SK-N-MC (cell line): Measurements from ENCODE around the gene SYNE1.

Source experiments
- EZH2 ChIP-seq: fragments of 200-600 bp; sonication (generic); IDR thresholded peaks from one replicate; pipeline ENCODE4 v1.6.1; 2017; ENCODE audit warnings: antibody characterized with exemption
- POLR2AphosphoS5 ChIP-seq: IDR thresholded peaks from 2 replicates; pipeline ENCODE4 v1.6.1; 2012; ENCODE audit warnings: mild to moderate bottlenecking, low read depth, low read length, borderline replicate concordance

- no peak for TF ChIP-seq EZH2
- no peak for TF ChIP-seq POLR2AphosphoS5
Measured at GRCh38 chr6:152416652-152417051, 220.5 kb downstream of the SYNE1 start.
